GM13977 (cell line): Measurements from ENCODE around the gene PET100.

Experiments
- DNase-seq: peaks from one replicate; pipeline ENCODE4 v3.0.0; 2012; ENCODE audit warnings: low spot score
- CTCF ChIP-seq: IDR thresholded peaks from 2 replicates; pipeline ENCODE4 v1.5.1; 2012; ENCODE audit warnings: mild to moderate bottlenecking, control low read depth; ENCODE audit not compliant: insufficient read depth; ENCODE audit errors: extremely low read depth, missing control alignments
- in situ Hi-C: fragments of 300-500 bp; cut with MboI; formaldehyde crosslinking; loops from one replicate; pipeline ENCODE4 v1.12.0; 2022; ENCODE audit warnings: low sequenced_read_pairs, low pct_unique_long_range_greater_than_20kb, mixed read lengths, inconsistent platforms; ENCODE audit not compliant: unreplicated experiment

Gene PET100

GRCh38 chr19:7661744-7662538 lies 32.3 kb downstream of the PET100 start:
- in situ Hi-C loops, result loop anchor here (10.0 kb wide), 1 partner anchor 143 kb away; no protein-coding TSS in a partner anchor

GRCh38 chr19:7662657-7663056 lies 33.1 kb downstream of the PET100 start:
- TF ChIP-seq CTCF, result no peak
- in situ Hi-C loops, result loop anchor here (10.0 kb wide), 1 partner anchor 142 kb away; no protein-coding TSS in a partner anchor
- DNase-seq, result no peak

More at GRCh38 chr19:7661744-7662538, 32.3 kb downstream of the PET100 start:
- TF ChIP-seq CTCF, result no peak
- no peak for DNase-seq

GRCh38 chr19:7663706-7664105 lies 34.1 kb downstream of the PET100 start:
- DNase-seq, result no peak
- in situ Hi-C loops, result loop anchor here (10.0 kb wide), 1 partner anchor 141 kb away; no protein-coding TSS in a partner anchor
- TF ChIP-seq CTCF, result no peak

GRCh38 chr19:7665076-7665475 lies 35.5 kb downstream of the PET100 start:
- in situ Hi-C loops, result loop anchor here (10.0 kb wide), 1 partner anchor 140 kb away; no protein-coding TSS in a partner anchor
- TF ChIP-seq CTCF, result no peak
- no peak for DNase-seq

GRCh38 chr19:7668842-7669241 lies 39.2 kb downstream of the PET100 start, which contains the start of gene RETN:
Gene RETN, plus strand, starts transcription at chr19:7669049. Its CDS starts 278 bp downstream, at chr19:7669327.
- in situ Hi-C loops, result loop anchor here (10.0 kb wide), 1 partner anchor 136 kb away; no protein-coding TSS in a partner anchor
- no peak for TF ChIP-seq CTCF
- no peak for DNase-seq

GRCh38 chr19:7669641-7670040 lies 40.0 kb downstream of the PET100 start:
- TF ChIP-seq CTCF, result no peak
- in situ Hi-C loops, result loop anchor here (10.0 kb wide), 1 partner anchor 135 kb away; no protein-coding TSS in a partner anchor
- no peak for DNase-seq
